Right hindlimb (tissue), 1 donor: ENCODE data around the gene GPR137C.
"Not testable (repeated sequence)": the region's sequence is repeated elsewhere in the genome, so short reads cannot be mapped to it uniquely, and the experiment has no call there.

Experiments used
- DNase-seq: peaks from one replicate; pipeline ENCODE4 v3.0.0-alpha.2; 2018

The GPR137C gene

GRCh38 chr14:52552063-52552988 is at the start of gene GPR137C, which contains the start of gene TXNDC16:
GPR137C (plus strand) TSS chr14:52552836; CDS start chr14:52553148, 312 bp downstream.
TXNDC16 (minus strand) TSS chr14:52552505; CDS start chr14:52543557, 8,948 bp downstream.
- DNase-seq: peak; percentile 100

- DNase-seq: no peak
Observed at GRCh38 chr14:52513249-52513648, 39.4 kb upstream of the GPR137C start.

DNA sequence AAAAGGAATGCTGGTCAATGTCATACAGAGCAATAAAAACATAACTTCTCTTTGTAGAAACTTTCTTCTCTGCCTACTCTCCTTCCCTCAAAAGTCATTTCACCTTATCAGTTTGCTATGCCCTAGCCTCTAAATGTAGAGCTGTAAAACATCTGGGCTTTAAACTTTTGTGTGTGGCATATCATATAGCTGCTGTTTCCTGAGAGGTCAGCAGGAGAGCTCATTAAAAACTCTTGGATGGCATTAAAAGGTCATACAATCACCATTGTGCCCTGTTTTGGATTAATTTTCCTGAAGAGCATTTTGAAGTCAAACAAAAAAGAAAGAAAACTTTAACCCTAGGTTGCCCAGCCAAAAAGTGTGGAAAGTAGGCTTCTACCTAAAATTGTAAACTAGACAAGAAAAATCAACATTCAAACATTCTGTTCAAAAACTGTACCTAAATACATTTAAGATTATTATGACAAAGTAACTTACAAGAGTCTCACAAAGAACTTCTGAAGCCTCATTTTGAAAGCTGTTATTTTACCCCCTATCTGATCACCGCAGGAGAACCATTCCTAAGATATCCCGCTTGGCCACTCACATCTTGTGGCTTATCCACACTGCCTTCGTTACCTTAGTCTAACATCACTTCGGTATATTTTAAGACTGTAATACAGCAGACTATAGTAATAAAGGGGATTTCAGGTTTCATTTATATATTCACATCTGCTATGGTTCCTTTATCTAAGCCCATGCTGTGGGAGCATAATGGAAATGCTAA is 38.4 kb upstream of the GPR137C start:
- no peak for DNase-seq

- no peak for DNase-seq
Observed at GRCh38 chr14:52522033-52522432, 30.6 kb upstream of the GPR137C start.

DNA sequence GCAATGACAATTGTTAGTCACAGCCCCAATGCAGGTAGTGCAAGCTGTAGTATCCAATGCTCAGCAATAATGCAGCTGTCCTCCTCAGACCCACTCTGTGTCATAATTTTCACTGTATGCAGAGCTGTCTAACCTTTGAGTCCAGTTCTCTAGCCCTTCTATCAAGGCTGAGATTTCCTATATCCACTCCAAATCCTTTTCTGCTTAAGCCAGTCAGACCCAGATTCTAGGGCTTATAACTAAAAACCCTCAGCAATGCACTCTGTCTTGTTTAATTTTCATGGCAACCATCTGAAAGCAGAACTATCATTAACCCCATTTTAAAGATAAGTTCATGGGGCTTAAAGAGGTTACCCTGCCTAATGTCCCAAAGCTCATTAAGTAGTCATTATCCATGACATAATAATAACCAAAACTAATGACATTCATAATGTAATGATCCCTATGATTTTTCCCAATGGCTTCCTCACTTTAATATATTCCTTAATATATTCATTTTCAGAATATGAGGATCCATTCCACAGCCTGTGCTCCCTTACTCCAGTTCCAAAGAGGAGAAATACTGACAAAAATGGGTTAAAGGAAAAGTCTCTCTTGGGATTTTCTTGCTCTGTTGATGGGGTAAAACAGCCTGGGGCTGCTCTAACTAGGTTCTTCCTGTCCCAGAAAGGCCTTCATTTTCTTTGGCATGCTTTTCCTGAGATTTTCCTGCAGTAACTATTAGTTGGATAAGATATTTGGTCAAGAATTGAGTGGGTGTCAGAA is 29.9 kb upstream of the GPR137C start:
- no peak for DNase-seq

DNA sequence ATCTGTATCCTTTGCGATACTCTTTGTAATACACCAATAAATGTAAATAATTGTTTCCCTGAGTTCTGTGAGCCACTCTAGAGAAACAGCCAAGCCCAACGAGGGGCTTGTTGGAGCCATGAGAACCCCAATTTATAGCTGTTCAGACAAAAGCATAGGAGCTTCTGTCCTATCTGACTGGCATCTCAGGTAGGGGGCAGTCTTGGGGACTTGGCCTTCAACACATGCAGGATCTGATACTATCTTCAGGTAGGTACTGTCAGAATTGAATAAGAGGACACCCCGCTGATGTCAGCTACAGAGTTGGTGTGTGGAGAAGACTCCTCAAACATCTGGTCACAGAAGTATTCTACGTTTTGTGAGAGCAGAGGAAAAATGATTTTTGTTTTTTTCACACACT is 25.6 kb upstream of the GPR137C start:
- no peak for DNase-seq

DNA sequence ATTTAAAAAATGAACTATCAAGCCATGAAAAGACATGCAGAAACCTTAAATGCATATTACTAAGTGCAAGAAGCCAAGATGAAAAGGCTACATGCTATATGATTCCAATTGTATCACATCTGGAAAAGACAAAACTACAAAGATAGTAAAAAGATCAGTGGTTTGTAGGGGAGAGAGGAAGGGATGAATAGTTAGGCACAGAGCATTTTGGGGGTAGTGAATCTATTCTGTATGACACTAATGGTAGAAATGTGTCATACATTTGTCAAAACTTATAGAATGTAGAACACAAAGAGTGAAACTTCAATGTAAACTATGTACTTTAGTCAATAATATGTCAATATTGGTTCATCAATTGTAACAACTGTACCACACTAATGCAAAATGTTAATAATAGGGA is 21.2 kb upstream of the GPR137C start:
- no peak for DNase-seq

GRCh38 chr14:52536269-52536668 is 16.4 kb upstream of the GPR137C start:
- DNase-seq: no peak

DNA sequence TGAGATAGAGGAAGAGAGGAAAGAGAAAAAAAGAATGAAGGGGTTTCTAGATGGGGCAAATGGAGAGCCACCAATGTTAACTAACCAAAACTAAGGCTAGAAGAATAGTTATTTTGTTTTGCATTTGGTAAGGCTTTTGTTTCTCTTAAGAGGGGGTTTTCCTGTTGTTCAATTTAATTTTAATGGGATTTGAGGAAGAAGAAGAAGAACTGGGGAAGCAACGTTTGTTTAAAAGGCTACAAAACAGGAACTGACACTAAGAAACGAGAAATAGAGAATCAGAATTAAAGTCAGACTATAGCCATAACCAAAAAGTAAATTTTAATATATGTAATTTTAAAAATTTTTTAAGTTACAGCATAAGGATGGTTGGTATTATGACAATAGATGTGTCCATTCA is 14.0 kb upstream of the GPR137C start:
- no peak for DNase-seq

- no peak for DNase-seq
Observed at GRCh38 chr14:52545584-52546317, 6.9 kb upstream of the GPR137C start.

GRCh38 chr14:52546318-52546670 is 6.3 kb upstream of the GPR137C start:
- no peak for DNase-seq

DNA sequence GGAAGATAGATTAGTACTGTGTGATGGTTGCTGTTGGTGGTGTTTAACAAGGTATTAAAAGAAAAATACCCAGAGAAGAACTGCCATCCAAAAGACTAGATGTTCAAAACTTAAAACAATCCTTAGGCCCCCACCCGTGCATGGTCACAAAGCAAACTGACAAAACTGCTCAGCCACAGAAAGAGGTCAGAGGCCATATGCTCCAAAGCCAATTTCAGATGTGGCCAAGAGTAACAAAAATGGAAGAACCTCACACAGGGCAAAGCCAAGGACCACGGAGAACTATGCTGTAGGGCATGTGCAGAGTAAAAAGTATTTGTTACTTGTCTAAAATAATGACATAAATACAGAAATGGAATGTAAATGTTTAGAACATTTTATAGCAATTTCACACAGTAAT is 5.6 kb upstream of the GPR137C start:
- DNase-seq: no peak

- DNase-seq: no peak
Observed at GRCh38 chr14:52547526-52547925, 5.1 kb upstream of the GPR137C start.

DNA sequence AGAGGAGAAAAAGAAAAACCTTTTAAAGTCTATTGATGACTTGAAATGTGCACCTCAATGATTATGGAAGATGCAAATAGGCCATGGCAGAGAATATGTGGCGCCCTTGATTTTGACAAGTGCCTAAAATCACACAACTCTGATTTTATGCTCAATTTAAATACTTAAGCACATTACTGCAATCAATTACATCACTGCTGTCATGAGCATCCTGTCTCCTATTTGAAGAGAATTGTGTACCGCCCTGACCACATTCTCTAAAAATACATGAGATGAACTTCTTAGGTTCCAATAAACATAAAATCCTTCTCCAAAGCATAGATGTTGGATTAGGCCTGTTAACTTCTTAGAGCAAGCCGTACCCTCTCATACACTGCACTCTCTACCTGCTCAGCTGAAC is 2.0 kb upstream of the GPR137C start:
- no peak for DNase-seq

DNA sequence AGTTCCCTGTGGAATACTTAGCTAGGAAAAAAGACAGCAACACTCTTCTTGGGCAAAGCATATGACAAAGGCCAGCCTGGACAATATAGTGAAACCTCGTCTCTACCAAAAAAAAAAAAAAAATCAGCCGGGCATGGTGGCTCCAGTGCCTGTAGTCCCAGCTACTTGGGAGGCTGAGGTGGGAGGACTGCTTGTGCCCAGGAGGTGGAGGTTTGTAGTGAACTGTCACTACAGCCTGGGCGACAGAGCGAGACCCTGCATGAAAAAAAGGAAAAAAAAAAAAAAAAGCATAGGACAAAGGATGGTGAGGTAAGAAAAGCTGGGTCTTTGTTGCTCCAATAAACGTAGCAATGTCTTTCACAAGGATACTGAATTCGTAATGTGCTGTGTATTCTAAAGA is 1.4 kb upstream of the GPR137C start:
- no peak for DNase-seq

DNA sequence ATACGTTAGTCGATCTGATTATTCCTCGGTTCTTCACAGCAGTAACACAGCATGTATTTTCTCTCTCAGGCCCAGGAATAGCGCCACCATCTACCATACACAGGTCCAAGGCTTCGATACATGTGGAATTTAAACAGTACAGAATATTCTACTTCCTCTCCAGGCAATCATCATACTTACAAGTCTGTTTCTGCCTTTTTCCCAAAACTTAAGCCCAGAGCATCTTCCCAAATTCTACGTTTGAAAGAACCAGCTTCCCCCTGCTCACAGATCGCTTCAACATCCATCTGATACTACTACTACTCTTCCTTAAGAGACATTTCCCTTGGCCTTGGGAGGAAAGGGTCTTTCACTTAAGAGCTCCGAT is 957 bp upstream of the GPR137C start:
- peak; percentile 35 for DNase-seq

- DNase-seq: no peak
Observed at GRCh38 chr14:52553002-52553670, 500 bp downstream of the GPR137C start.

GRCh38 chr14:52553671-52554575 is 1.3 kb downstream of the GPR137C start:
- DNase-seq: peak; percentile 91

DNA sequence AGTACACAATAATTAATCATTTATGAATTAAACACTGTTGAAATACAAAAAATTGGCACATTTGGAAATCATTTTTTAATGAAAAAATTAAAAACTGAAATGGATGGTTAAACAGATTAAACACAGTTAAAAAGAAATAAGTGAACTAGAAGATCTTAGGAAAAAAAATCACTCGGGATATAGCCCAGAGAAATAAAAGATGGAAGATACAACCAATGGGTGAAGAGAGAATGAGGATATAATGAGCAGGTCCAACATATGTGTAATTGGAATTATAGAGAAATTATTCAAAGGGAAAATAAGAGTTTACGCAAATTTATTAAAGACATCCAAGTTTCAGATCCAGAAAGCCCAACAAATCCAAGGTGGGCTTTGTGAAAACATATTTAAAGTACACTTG is 6.1 kb downstream of the GPR137C start:
- no peak for DNase-seq

DNA sequence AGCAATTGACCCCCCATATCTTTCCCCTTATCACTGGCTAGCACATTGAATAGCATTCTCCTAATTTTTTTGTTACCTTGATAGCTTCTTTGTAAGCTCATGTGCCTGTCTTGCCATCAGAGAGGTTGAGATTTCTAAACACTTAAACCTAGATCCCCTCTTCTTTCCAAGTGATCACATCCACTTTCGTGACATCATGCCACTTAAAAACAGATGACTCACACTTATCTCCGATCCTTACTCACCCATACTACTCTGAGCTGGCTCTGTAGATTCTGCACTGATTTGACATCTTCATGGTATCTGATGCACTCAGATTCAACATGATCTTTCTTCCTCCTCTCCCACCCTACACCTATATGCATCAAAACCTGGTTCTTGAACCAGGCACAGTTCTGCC is 10.5 kb downstream of the GPR137C start:
- DNase-seq: no peak

GRCh38 chr14:52568454-52568853 is 15.8 kb downstream of the GPR137C start:
- not testable (repeated sequence) for DNase-seq
